HG03025 (cell line): Measurements from ENCODE around the gene DPP10.

Experiments used
- ATAC-seq: cut with Tn5 transposase; IDR thresholded peaks from one replicate; pipeline ENCODE4 v1.9.1; 2021; ENCODE audit warnings: mild to moderate bottlenecking, moderate library complexity; ENCODE audit not compliant: unreplicated experiment, low FRiP score

DPP10 gene

GRCh38 chr2:115505331-115505730, 1062.9 kb downstream of the DPP10 start:
- no peak for ATAC-seq

GRCh38 chr2:115520727-115521126, 1078.3 kb downstream of the DPP10 start:
- ATAC-seq = no peak

GRCh38 chr2:115524452-115524851, 1082.0 kb downstream of the DPP10 start:
- ATAC-seq = no peak

- ATAC-seq = no peak
These were observed 1087.2 kb downstream of the DPP10 start for GRCh38 chr2:115529627-115530026.

- ATAC-seq = no peak
These were observed 1090.6 kb downstream of the DPP10 start for GRCh38 chr2:115533081-115533480.

GRCh38 chr2:115541814-115542213, 1099.4 kb downstream of the DPP10 start:
- no peak for ATAC-seq

GRCh38 chr2:115542331-115542730, 1099.9 kb downstream of the DPP10 start:
- ATAC-seq = no peak

- no peak for ATAC-seq
These were observed 1100.6 kb downstream of the DPP10 start for GRCh38 chr2:115543024-115543423.

GRCh38 chr2:115543461-115543860, 1101.0 kb downstream of the DPP10 start:
- ATAC-seq = no peak

- no peak for ATAC-seq
These were observed 1107.2 kb downstream of the DPP10 start for GRCh38 chr2:115549611-115550130.

GRCh38 chr2:115552726-115553125, 1110.3 kb downstream of the DPP10 start:
- no peak for ATAC-seq

GRCh38 chr2:115554153-115554552, 1111.7 kb downstream of the DPP10 start:
- no peak for ATAC-seq

- no peak for ATAC-seq
These were observed 1116.3 kb downstream of the DPP10 start for GRCh38 chr2:115558725-115559124.

- no peak for ATAC-seq
These were observed 1118.2 kb downstream of the DPP10 start for GRCh38 chr2:115560666-115561065.

GRCh38 chr2:115568643-115569042, 1126.2 kb downstream of the DPP10 start:
- no peak for ATAC-seq

- no peak for ATAC-seq
These were observed 1127.1 kb downstream of the DPP10 start for GRCh38 chr2:115569547-115569946.

- no peak for ATAC-seq
These were observed 1130.3 kb downstream of the DPP10 start for GRCh38 chr2:115572746-115573145.

- no peak for ATAC-seq
These were observed 1131.3 kb downstream of the DPP10 start for GRCh38 chr2:115573756-115574155.

- ATAC-seq = no peak
These were observed 1132.2 kb downstream of the DPP10 start for GRCh38 chr2:115574667-115575066.

GRCh38 chr2:115580784-115581183, 1138.3 kb downstream of the DPP10 start:
- ATAC-seq = no peak

GRCh38 chr2:115584507-115584906, 1142.1 kb downstream of the DPP10 start:
- ATAC-seq = no peak

- ATAC-seq = no peak
These were observed 1154.4 kb downstream of the DPP10 start for GRCh38 chr2:115596659-115597375.
